ENCODE measurements around the gene NXT1. TPM values are rescaled to one million over a fixed set of nuclear protein-coding genes. Genes with fewer than 3 reads are reported as not detected.

NXT1 gene
- total RNA-seq, 4 donors from 2014 or later = 16.5 to 43.4 (median 22.8) TPM

- no peak for DNase-seq
- no peak overlapping the region for H3K4me3 ChIP-seq
- in situ Hi-C loops (cut with MboI; ENCODE audit: low pct_ligation_motif_present in 1 of 4, low pct_unique_long_range_greater_than_20kb in 1 of 4, low sequenced_read_pairs in 3 of 4) (no loop called here), intact Hi-C loops (cut with DNase I; ENCODE audit: low total_unique reads) (loop anchor here (5.0 to 10.0 kb wide), 3 partner anchors 46 to 1502 kb away; no protein-coding TSS in a partner anchor)
- peaks cover 0 to 22% (median 6%) of the 10 kb centered on the region in 4 donors for H3K4me1 ChIP-seq
- no peaks in the 10 kb centered on the region for H3K9me3 ChIP-seq
- WGBS, 2 donors (ENCODE audit: low coverage in 1 of 2) = 80 to 96% methylated on average over 5 to 14 of the region's 14 CpGs
- no peak overlapping the region for H3K27ac ChIP-seq
- no peak for TF ChIP-seq POLR2AphosphoS5 (IDR thresholded peaks at IDR 0.05)
- peaks cover 0 to 23% (median 8%) of the 10 kb centered on the region in 4 donors for H3K36me3 ChIP-seq
- H3K27me3 ChIP-seq = no peaks in the 10 kb centered on the region
These were observed 18.7 kb downstream of the NXT1 start for GRCh38 chr20:23369072-23369823.

DNA sequence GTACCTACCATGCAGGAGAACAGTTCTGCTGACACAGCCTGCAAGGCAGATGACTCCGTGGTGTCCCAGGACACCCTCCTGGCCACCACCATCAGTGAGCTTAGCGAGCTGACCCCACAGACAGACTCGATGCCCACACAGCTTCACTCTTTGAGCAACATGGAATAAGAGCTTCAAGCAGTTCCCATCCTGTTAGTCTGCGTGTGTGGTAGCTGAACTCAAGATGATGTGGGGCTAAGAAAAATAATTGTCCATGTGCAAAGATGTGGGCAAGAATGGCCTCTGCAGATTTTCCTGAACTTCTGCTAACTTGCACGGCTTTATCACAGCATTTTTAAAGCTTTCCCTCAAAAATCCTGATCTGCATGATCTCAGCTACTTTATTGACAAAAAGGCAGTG is 19.7 kb downstream of the NXT1 start:
- no peak for DNase-seq
- in situ Hi-C loops (cut with MboI; ENCODE audit: low pct_ligation_motif_present in 1 of 4, low pct_unique_long_range_greater_than_20kb in 1 of 4, low sequenced_read_pairs in 3 of 4) = no loop called here
- 87 to 100% methylated on average over 1 to 5 of the region's 5 CpGs for WGBS, 2 donors (ENCODE audit: low coverage in 1 of 2)
- Histone ChIP-seq H3K36me3 (peaks cover 0 to 26% (median 8%) of the 10 kb centered on the region in 4 donors), H3K4me3 (no peak overlapping the region), H3K4me1 (peaks cover 0 to 22% (median 6%) of the 10 kb centered on the region in 4 donors), H3K27me3 (no peaks in the 10 kb centered on the region), H3K27ac (no peak overlapping the region), H3K9me3 (no peaks in the 10 kb centered on the region)
- intact Hi-C loops (cut with DNase I; ENCODE audit: low total_unique reads) = no loop called here
- no peak for TF ChIP-seq POLR2A (IDR thresholded peaks at IDR 0.05)
- TF ChIP-seq EP300 (IDR thresholded peaks at IDR 0.05; ENCODE audit: low read depth) = no peak
- TF ChIP-seq, protein P1, sequence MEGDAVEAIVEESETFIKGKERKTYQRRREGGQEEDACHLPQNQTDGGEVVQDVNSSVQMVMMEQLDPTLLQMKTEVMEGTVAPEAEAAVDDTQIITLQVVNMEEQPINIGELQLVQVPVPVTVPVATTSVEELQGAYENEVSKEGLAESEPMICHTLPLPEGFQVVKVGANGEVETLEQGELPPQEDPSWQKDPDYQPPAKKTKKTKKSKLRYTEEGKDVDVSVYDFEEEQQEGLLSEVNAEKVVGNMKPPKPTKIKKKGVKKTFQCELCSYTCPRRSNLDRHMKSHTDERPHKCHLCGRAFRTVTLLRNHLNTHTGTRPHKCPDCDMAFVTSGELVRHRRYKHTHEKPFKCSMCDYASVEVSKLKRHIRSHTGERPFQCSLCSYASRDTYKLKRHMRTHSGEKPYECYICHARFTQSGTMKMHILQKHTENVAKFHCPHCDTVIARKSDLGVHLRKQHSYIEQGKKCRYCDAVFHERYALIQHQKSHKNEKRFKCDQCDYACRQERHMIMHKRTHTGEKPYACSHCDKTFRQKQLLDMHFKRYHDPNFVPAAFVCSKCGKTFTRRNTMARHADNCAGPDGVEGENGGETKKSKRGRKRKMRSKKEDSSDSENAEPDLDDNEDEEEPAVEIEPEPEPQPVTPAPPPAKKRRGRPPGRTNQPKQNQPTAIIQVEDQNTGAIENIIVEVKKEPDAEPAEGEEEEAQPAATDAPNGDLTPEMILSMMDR (IDR thresholded peaks at IDR 0.05) = no peak
- TF ChIP-seq POLR2AphosphoS5 (IDR thresholded peaks at IDR 0.05) = no peak

DNA sequence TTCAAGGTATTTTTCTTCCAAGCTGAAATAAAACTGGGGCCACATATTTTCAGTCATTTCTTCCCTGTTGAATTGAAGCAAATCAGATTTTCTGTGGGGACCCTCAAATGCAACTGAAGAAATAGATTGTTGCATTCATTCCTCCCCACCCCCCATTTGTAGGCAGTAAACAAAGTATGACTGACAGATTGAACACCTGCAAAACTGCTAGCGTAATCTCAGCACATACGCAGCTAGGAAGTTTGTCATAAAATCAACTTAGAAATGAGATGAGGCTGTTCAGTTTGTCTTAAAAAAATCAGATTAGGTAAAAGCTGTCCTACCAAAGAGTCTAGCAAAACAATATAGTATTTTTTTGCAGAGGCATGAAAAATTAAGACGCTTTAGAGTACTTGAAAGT is 20.3 kb downstream of the NXT1 start:
- Histone ChIP-seq H3K27ac (no peak overlapping the region), H3K4me1 (peaks cover 0 to 17% (median 4%) of the 10 kb centered on the region in 4 donors), H3K9me3 (no peaks in the 10 kb centered on the region), H3K27me3 (no peaks in the 10 kb centered on the region), H3K36me3 (peaks cover 0 to 30% (median 6%) of the 10 kb centered on the region in 4 donors), H3K4me3 (no peak overlapping the region)
- 61 to 63% methylated on average over 3 of the region's 3 CpGs for WGBS, 2 donors (ENCODE audit: low coverage in 1 of 2)
- DNase-seq = no peak
- TF ChIP-seq, protein P1 (IDR thresholded peaks at IDR 0.05) = no peak
- TF ChIP-seq EP300 (IDR thresholded peaks at IDR 0.05; ENCODE audit: low read depth) (no peak), POLR2A (IDR thresholded peaks at IDR 0.05) (no peak), POLR2AphosphoS5 (IDR thresholded peaks at IDR 0.05) (no peak)
- in situ Hi-C loops (cut with MboI; ENCODE audit: low pct_ligation_motif_present in 1 of 4, low pct_unique_long_range_greater_than_20kb in 1 of 4, low sequenced_read_pairs in 3 of 4) (no loop called here), intact Hi-C loops (cut with DNase I; ENCODE audit: low total_unique reads) (no loop called here)

DNA sequence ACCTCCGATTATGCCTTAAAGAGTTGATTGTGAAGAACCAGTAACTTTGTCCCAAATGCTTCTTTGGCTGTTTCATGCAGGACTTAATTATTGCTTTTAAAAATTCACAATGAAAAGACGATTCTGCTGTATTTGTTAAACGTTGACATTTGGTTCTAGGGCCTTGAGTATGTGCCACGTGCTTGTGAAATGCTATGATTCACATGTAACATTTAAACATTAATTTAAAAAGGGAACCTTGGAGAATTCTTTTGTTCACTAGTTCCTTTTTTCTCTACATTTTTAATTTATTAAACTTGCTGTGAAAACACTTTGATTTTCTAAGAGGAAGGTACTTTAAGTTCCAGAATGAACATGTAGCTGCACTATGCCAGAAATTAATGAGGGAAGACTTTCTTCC is 20.9 kb downstream of the NXT1 start:
- WGBS, 2 donors (ENCODE audit: low coverage in 1 of 2) = 70 to 72% methylated on average over 4 of the region's 4 CpGs
- Histone ChIP-seq H3K36me3 (peaks cover 0 to 31% (median 7%) of the 10 kb centered on the region in 4 donors), H3K4me1 (peaks cover 0 to 10% (median 1%) of the 10 kb centered on the region in 4 donors), H3K27ac (no peak overlapping the region), H3K9me3 (no peaks in the 10 kb centered on the region), H3K27me3 (no peaks in the 10 kb centered on the region), H3K4me3 (no peak overlapping the region)
- intact Hi-C loops (cut with DNase I; ENCODE audit: low total_unique reads) = no loop called here
- no peak for DNase-seq
- in situ Hi-C loops (cut with MboI; ENCODE audit: low pct_ligation_motif_present in 1 of 4, low pct_unique_long_range_greater_than_20kb in 1 of 4, low sequenced_read_pairs in 3 of 4) = no loop called here
- TF ChIP-seq POLR2AphosphoS5 (IDR thresholded peaks at IDR 0.05) = no peak
- TF ChIP-seq, protein P1 (IDR thresholded peaks at IDR 0.05) = no peak
- no peak for TF ChIP-seq EP300 (IDR thresholded peaks at IDR 0.05; ENCODE audit: low read depth)
- TF ChIP-seq POLR2A (IDR thresholded peaks at IDR 0.05) = no peak

Data from transverse colon (tissue), 4 donors.